D341Med (cell line): ENCODE measurements around the gene KCNG1.
"Not testable (repeated sequence)": the region's sequence is repeated elsewhere in the genome, so short reads cannot be mapped to it uniquely, and the experiment has no call there.

Experiments
- DNase-seq: peaks from one replicate; pipeline ENCODE4 v3.0.0; 2012; ENCODE audit warnings: low spot score

The KCNG1 gene, protein sequence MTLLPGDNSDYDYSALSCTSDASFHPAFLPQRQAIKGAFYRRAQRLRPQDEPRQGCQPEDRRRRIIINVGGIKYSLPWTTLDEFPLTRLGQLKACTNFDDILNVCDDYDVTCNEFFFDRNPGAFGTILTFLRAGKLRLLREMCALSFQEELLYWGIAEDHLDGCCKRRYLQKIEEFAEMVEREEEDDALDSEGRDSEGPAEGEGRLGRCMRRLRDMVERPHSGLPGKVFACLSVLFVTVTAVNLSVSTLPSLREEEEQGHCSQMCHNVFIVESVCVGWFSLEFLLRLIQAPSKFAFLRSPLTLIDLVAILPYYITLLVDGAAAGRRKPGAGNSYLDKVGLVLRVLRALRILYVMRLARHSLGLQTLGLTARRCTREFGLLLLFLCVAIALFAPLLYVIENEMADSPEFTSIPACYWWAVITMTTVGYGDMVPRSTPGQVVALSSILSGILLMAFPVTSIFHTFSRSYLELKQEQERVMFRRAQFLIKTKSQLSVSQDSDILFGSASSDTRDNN

DNA sequence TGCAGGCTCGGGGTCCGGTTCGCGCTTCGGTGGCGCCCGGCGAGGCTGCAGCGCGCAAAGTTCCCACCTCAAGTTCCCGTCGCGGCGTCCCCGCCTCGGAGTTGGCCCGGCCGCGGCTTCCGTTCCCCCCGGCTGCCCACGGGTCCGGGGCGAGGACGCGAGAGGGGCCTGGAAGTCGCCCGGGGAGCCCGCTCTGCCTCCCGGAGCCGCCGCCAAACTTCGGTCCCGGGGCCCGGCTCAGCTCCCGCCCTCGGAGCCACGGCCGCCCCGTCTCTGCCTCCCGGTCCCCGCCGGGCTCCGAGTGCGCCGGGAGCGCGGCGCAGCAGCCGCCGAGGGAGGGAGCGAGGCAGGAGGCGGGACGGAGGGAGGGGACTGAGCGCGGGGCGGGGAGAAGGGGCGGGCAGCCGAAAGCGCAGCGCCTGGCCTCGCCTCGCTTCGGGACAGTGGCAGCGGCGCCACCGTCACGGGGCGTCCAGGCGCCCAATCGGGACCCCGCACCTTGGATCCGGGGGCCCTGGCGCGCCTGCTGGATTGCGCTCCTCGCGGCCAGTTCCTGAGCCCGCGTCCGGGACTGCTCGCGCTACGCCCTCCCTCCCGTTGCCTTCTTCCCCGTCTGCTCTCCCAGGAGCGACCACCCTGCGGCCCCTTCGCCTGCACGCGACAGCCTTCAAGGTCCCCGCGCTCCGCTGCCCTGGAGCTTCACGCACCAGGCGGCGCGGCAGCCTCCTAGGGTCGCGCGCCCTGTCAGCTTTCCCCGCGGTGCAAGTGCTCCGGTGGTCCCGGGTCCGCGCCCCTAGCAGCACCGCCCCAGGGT, at the start of gene KCNG1:
Gene KCNG1, minus strand, starts transcription at position 305 of the 814 bp plus-strand sequence. CDS start 12,769 bp downstream, outside the sequence.
- DNase-seq = peak; percentile 91

DNA sequence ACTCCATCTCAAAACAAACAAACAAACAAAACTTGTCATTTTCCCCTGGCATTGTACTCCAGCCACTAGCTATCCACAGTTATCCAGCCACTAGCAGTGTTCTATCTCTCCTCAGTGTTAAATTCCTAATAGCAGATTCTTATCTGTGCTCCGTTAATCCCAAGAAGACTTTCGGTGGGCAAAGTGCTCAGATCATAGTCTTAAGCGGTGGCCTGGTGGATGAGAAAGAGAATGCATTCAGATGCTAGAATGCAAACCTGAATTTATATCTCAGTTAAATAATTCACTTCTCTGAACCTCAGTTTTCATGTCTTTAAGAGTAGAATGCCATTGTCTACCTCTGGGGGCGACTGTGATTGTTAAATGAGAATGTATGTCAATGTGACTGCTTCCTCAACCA, 47.7 kb upstream of the KCNG1 start:
- DNase-seq = no peak

DNA sequence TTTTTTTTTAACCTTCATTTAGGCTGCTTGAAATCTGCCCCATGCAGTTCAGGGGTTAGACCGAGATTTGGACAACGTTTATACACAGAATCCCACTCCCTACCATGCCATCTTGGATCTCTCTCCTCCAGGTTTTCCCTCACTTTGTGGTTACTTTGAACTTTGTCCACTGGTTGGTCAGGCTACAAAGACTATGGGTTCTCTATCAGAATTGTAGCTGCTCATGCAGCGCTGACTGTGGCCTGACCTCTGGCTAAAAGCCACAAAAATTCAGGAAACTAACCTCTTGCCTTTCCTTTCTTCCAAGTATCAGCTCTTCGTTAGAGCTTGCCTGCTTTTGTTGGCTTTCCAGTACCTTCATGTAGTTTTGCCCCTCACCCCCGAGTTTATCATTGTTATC, 44.9 kb upstream of the KCNG1 start:
- DNase-seq = no peak

DNA sequence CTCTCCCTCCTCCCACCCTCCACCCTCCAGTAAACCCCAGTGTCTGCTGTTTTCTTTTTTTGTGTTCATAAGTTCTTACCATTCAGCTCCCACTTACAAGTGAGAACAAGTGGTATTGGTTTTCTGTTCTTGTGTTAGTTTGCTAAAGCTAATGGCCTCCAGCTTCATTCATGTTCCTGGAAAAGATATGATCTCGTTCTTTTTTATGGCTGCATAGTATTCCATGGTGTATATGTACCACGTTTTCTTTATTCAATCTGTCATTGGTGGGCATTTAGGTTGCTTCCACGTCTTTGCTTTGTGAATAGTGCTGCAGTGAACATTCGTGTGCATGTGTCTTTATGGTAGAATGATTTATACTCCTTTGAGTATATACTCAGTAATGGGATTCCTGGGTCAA, 42.7 kb upstream of the KCNG1 start:
- no peak for DNase-seq

DNA sequence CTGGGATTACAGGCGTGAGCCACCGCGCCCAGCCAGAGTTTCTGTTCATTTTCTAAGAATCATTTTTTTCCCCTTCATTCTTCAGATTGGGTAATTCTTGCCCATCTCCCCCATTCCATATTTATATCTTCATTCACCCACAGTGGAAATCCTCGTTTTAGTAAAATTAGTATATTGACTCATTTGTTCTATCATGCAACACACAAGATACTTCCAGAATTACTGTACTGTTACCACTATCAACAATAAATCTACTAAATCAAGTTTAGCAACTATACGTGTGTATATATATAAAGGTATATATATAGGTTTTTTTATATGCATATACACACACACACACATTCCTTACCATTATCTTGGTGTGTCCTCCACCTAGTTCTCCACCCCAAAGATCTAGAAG, 41.2 kb upstream of the KCNG1 start:
- no peak for DNase-seq

DNA sequence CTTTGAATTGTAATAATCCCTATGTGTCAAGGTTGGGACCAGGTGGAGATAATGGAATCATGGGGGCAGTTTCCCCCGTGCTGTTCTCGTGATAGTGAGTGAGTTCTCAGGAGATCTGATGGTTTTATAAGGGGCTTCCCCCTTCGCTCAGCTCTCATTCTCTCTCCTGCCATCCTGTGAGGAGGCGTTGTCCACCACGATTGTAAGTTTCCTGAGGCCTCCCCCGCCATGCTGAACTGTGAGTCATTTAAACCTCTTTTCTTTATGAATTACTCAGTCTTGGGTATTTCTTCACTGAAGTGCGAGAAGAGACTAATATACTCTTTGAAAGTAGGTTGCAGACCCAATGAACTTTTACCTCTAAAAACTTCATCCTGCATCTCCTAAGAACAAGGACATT, 39.2 kb upstream of the KCNG1 start:
- DNase-seq = no peak

DNA sequence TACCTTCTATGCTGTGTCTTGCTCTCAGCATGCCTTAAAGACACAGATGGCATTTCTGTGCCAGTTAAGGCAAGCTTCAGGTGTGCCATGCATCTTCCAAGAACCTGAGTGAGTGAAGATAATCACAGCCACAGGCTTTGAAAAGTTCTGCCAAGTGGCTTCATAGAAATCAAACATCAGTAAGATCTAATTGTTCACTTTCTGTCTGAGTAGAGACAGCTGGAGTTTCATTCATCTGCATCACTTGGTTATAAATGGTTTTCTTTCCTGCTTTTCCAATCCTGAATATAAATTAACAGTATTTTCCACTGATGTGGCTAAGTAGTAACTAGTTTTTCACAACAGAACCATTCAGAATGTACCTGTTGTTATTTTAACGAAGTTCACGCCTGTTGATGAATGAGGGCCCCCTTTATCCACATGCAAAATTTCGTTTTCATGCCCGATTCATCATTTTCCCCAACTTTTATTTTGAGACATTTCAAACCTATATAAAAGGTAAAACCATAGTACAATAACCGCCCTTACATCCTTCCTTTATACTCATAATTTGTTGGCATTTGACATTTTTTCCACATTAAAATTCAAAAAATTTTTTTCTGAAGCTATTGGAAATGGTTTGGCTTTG, 38.6 kb upstream of the KCNG1 start:
- DNase-seq = no peak

DNA sequence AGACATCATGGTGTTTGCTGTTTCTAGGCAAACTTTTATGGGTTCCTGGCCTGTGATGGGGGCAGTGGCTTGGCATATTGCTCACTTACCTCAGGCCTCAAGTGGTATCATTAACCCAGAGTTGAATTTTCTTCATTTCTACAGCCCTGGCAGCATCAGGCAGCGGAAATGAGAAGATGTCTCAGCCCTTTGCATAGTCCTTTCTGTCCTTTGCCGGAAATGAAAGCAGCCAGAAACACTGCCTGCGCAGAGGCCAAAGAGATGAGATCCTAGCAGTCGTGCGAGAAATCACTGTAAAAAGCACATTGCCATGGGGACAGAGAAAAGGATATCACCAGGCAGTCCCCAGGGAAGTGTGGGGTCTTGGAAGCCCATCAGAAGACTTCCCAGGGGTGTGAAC, 37.4 kb upstream of the KCNG1 start:
- DNase-seq = no peak

DNA sequence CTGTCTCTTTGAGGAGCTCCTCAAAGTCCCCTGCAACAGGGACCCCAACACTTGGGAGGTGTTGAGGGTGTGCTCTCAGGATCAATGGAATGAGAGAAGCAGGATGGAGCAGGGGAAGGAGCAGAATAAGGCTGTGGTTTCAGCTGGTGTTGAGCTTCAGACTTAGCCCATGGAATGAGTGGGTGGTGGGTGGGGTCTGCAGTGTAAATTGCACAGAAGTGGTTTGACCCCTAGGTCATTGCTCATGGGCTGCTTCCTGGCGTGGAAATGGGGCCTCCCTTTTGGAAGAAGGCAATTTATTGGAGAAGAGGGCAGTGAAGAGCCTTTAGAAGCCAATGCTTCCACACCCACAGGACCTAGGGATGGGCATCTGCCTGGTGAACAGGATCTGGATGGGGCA, 37.0 kb upstream of the KCNG1 start:
- no peak for DNase-seq

DNA sequence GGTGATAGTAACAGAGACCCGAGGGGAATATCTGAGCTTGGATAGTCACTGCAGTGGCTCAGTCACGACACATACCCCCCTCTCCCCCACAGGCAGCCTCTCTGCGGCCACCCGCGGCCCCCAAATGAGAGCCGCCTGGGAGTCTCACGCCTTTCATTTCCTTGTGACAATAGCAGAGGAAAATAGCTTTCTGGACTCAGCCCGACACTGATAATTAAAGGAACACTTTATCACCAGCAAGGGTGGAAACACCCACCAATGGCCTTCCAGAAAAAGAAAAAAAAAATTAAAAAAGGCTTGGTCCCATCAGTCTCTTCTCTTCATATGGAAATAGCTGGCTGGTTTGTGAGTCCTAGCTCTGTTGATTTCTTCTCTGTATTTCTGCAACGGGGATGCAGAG, 35.1 kb upstream of the KCNG1 start:
- no peak for DNase-seq

DNA sequence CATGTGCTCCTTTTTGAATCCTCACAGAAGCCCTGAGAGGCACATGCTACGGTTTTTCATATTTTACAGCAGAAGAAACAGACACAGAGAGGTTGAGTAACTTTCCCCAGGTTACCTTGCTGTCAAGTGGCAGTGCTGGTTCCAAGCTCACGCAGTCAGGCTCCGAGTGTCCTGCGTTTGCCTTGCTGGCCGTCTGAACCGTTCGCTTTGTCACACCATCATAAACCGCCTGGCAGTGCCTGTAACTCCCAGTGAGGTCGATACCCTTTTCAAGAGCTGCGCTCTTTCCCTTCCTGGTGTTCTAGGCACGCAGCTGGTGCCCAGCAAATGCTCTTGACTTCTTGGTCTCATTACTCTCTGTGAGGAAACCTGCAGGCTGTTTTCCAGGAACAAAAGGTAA, 31.3 kb upstream of the KCNG1 start:
- no peak for DNase-seq

DNA sequence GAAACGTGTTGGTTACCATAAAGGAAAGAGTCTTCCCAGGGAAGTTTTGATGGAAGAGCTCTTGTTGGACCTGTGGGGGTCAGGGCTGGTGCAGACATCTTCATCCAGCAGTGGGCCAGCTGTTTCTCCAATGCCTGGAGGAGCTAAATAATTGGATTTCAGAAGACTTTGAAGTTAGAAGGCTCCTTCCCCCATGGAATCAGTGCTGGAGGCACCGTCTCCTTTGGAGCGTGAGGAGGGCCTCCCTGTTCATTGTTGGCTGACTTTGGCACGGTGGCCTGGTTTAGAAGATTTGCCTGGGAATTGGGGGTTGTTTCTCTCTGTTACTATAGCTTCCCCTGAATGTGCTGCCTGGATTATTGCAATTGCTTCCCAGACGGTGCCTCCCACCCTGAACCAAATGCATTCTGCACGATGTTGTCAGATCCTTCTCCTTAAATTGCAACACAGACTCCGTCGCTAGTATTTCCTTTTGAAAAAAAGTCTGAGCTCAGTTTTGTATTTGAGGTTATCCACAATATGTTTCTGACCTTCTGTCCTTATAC, 27.7 kb upstream of the KCNG1 start:
- DNase-seq = no peak

DNA sequence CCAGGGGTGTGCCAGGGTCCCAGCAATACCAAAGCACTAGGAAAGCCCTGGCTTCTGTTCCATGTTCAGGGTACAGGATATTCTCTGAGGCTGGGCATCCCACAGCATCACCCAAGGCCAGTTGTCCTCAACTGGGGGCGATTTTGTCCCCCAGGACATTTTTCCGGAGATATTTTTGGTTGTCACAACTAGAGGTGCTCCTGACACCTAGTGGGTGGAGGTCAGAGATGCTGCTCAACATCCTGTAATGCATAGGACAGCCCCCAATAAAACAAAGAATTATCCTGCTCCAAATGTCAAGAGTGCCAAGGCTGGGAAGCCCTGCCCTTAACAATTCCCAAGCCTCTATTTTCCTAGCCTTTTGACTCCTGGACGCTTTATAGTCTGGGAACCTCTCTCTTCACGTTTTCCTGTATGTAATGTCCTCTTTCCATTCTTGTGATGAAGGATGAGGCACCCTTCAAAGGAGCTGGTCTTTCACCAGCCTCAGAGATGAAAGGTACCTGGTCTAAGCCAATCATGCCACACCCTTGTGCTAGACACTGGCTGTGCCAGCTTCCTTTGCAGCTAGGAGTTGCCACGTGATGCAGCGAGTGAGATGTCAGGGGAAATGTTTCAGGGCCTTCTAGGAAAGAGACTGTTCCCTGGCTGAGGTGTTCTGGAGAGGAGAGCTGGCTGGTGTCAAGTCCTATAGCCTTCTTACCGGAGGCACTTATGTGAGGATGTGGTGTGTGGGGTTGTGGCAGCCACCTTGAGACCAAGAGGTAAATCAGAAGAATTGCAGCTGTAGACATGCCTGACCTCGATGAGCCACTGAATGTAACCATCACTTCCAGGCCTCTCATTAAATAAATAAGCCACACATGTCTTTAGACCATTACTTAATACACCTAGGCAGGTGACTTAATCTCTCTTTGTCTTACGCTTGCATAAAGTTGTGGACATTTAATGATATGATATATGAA, 23.4 kb upstream of the KCNG1 start:
- DNase-seq = no peak

DNA sequence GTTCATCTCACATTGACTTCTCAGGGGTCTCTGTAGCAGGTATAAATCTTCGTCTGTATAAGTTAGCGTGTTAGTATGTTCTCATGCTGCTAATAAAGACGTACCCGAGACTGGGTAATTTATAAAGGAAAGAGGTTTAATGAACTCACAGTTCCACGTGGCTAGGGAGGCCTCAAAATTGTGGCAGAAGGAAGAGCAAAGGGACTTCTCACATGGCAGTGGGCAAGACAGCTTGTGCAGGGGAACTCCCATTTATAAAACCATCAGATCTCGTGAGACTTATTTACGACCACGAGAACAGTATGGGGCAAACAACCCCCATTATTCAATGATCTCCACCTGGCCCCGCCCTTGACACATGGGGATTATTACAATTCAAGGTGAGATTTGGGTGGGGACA, 22.6 kb upstream of the KCNG1 start:
- DNase-seq = not testable (repeated sequence)

DNA sequence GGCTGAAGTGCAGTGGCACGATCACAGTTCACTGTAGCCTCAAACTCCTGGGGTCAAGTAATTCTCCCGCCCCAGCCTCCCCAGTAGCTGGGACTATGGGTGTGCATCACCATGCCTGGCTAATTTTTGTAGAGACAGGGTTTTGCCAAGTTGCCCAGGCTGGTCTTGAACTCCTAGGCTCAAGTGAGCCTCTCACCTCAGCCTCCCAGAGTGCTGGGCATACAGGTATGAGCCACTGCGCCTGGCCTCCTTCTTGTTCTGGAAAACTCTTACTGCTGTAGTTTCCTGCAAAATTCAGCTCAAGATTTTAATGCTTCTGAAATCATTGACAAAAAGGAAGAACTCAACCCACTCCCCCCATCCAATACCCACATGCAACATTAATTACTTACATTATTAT, 21.9 kb upstream of the KCNG1 start:
- no peak for DNase-seq

DNA sequence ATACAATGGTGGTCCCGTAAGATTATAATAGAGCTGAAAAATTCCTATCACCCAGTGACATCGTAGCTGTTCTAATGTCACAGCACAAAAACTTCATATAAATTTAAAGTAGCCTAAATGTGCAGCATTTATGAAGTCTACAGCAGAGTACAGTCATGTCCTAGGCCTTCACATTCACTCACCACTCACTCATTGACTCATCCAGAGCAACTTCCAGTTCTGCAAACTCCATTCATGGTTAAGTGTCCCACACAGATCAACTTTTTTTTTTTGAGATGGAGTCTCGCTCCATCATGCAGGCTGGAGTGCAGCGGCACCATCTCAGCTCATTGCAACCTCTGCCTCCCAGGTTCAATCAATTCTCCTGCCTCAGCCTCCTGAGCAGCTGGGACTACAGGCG, 20.9 kb upstream of the KCNG1 start:
- no peak for DNase-seq

DNA sequence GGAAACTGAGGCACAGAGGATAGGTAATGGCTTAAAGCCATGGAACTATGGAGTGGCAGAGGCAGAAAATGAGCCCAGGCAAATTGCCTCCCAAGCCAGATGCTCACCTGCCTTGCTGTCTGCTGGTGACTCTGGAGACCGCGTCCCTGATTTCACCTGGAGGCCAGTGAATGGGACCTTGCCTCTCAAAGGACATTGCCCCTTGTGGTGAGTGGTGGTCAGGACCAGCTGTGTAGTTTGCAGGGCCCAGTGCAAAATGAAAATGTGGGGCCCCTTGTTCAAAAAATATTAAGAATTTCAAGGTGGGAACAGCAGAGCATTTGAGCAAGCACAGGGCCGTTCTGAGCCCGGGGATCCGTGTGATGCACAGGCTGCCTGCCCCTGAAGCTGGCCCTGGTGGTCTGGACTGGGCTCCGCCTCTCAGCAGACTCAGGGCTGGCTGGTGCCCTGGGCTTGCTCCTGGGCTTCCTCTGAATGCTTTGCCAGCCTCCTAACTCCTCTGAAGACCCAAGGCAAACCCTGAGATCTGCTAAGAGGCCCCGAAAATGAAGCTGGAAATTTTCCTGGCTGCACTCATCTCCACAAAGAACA, 19.8 kb upstream of the KCNG1 start:
- DNase-seq = no peak

DNA sequence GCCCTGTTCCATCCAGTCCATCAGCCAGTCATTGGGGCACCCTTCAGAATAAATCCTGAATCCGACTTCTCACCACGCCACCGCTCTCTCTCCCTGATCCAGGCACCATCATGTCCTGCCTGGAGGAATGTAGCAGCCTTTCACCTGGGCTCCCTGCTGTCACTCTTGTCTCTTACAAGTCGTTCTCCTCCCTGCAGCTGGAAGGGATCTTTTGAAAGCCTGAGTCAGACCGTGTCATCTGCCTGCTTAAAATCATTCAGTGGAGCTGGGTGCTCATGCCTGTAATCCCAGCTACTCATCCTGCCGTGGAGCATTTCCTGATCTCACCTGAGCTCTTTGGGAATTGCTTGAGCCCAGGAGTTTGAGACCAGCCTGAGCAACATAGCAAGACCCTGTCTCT, 19.2 kb upstream of the KCNG1 start:
- no peak for DNase-seq

DNA sequence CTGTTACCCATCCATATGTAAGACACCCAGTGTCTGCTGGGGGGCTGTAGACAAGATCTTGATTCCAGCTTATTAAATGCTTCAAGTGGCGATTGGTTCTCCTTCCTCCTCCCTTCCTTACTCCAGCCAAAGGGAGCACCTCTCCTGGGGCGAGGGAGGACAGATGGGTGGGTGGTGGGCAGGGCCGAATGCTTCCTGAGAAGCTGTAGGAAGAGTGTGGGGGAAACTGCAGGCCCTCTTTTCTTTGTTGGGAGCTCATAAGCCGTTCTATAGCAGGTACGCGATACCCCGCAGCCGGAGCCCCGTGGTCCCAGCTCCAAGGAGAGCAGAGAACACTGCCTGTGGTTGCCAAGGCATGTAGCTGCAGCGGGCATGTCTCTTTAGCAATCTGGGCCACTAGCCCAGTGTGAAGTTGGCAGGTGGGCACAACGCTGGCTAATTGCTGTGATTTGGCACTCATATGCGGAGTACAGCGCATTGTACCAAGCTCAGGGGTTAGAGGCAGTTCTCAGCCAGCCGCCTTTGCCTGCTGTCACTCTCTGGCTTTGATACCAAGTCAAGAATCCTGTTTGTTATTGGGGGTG, 14.7 kb upstream of the KCNG1 start:
- no peak for DNase-seq

DNA sequence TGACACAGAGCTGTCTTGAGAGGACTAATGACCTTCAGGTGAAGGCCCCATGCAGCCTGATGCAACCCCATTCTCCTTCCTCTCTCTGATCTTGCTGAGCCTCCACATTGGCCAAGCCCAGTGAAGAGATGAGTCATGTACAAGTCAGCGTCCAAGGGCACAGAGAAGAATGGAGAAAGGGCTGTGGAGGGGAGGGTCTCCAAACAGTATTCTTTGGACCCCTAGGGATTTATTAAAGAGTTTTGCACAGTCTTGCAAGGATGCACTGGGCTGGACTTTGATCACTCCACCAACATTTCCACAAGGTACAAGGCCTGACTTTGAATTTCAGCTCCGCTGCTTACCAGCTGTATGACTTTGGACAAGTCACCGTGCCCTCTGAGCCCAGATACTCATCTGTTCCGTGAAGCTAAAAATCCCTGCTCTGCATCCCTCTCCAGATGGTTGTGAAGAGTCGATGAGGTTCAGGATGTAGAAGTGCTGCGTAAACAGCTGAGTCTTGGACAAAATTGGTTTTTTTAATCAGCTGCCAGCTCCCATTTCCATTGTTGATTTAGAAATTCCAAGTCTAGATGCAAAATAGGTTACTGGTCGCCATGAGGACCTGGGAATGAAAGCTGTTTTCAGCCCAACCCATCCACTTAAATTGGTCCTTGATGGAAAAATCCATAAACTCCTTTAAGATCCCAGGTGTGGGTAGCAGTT, 14.1 kb upstream of the KCNG1 start:
- no peak for DNase-seq
